ENCODE data around the gene NELL1.

The NELL1 gene

GRCh38 chr11:20962581-20962980 lies 293.2 kb downstream of the NELL1 start:
- in situ Hi-C loops (cut with MboI; ENCODE audit: low sequenced_read_pairs): no loop called here

GRCh38 chr11:20963596-20963995 lies 294.2 kb downstream of the NELL1 start:
- in situ Hi-C loops (cut with MboI; ENCODE audit: low sequenced_read_pairs): no loop called here

GRCh38 chr11:20964985-20965384 lies 295.6 kb downstream of the NELL1 start:
- in situ Hi-C loops (cut with MboI; ENCODE audit: low sequenced_read_pairs): no loop called here

GRCh38 chr11:20966489-20966888 lies 297.1 kb downstream of the NELL1 start:
- in situ Hi-C loops (cut with MboI; ENCODE audit: low sequenced_read_pairs): no loop called here

GRCh38 chr11:20973940-20974559 lies 304.7 kb downstream of the NELL1 start:
- in situ Hi-C loops (cut with MboI; ENCODE audit: low sequenced_read_pairs): no loop called here

- in situ Hi-C loops (cut with MboI; ENCODE audit: low sequenced_read_pairs): no loop called here
These were observed 311.4 kb downstream of the NELL1 start for GRCh38 chr11:20980736-20981135.

- in situ Hi-C loops (cut with MboI; ENCODE audit: low sequenced_read_pairs): no loop called here
These were observed 321.1 kb downstream of the NELL1 start for GRCh38 chr11:20990447-20990846.

- in situ Hi-C loops (cut with MboI; ENCODE audit: low sequenced_read_pairs): no loop called here
These were observed 322.1 kb downstream of the NELL1 start for GRCh38 chr11:20991471-20991870.

GRCh38 chr11:21007297-21007696 lies 337.9 kb downstream of the NELL1 start:
- in situ Hi-C loops (cut with MboI; ENCODE audit: low sequenced_read_pairs): no loop called here

GRCh38 chr11:21018248-21018647 lies 348.9 kb downstream of the NELL1 start:
- in situ Hi-C loops (cut with MboI; ENCODE audit: low sequenced_read_pairs): no loop called here

GRCh38 chr11:21026685-21027084 lies 357.3 kb downstream of the NELL1 start:
- in situ Hi-C loops (cut with MboI; ENCODE audit: low sequenced_read_pairs): no loop called here

GRCh38 chr11:21037850-21038249 lies 368.5 kb downstream of the NELL1 start:
- in situ Hi-C loops (cut with MboI; ENCODE audit: low sequenced_read_pairs): no loop called here

GRCh38 chr11:21038801-21039200 lies 369.4 kb downstream of the NELL1 start:
- in situ Hi-C loops (cut with MboI; ENCODE audit: low sequenced_read_pairs): no loop called here

- in situ Hi-C loops (cut with MboI; ENCODE audit: low sequenced_read_pairs): no loop called here
These were observed 371.2 kb downstream of the NELL1 start for GRCh38 chr11:21040630-21041029.

GRCh38 chr11:21048626-21049025 lies 379.2 kb downstream of the NELL1 start:
- in situ Hi-C loops (cut with MboI; ENCODE audit: low sequenced_read_pairs): no loop called here

GRCh38 chr11:21053466-21053865 lies 384.1 kb downstream of the NELL1 start:
- in situ Hi-C loops (cut with MboI; ENCODE audit: low sequenced_read_pairs): no loop called here

GRCh38 chr11:21056644-21057043 lies 387.3 kb downstream of the NELL1 start:
- in situ Hi-C loops (cut with MboI; ENCODE audit: low sequenced_read_pairs): no loop called here

- in situ Hi-C loops (cut with MboI; ENCODE audit: low sequenced_read_pairs): no loop called here
These were observed 390.5 kb downstream of the NELL1 start for GRCh38 chr11:21059879-21060278.

- in situ Hi-C loops (cut with MboI; ENCODE audit: low sequenced_read_pairs): no loop called here
These were observed 396.6 kb downstream of the NELL1 start for GRCh38 chr11:21066030-21066429.

- in situ Hi-C loops (cut with MboI; ENCODE audit: low sequenced_read_pairs): no loop called here
These were observed 399.5 kb downstream of the NELL1 start for GRCh38 chr11:21068886-21069285.

- in situ Hi-C loops (cut with MboI; ENCODE audit: low sequenced_read_pairs): no loop called here
These were observed 400.5 kb downstream of the NELL1 start for GRCh38 chr11:21069909-21070308.

GRCh38 chr11:21072558-21072957 lies 403.2 kb downstream of the NELL1 start:
- in situ Hi-C loops (cut with MboI; ENCODE audit: low sequenced_read_pairs): no loop called here

- in situ Hi-C loops (cut with MboI; ENCODE audit: low sequenced_read_pairs): no loop called here
These were observed 413.5 kb downstream of the NELL1 start for GRCh38 chr11:21082853-21083252.

Measured in HL-60/S4 (cell line).